RWPE1 (cell line): Measurements from ENCODE around the gene RHBDD3.
"Not testable (repeated sequence)": the region's sequence is repeated elsewhere in the genome, so short reads cannot be mapped to it uniquely, and the experiment has no call there.

Experiments used
- CTCF ChIA-PET: fragments of 350-600 bp; sonication (Branson Sonifier 250); formaldehyde crosslinking; extraction: SDS; loops from one replicate; lab custom pipeline; 2021; lab: Yijun Ruan, JAX
- POLR2A ChIA-PET: fragments of 400-600 bp; formaldehyde crosslinking; extraction: SDS; loops from one replicate; lab custom pipeline; 2020; ENCODE audit warnings: antibody characterized with exemption; ENCODE audit not compliant: low non-redundant PET; lab: Yijun Ruan, JAX
- DNase-seq: peaks from one replicate; pipeline ENCODE4 v3.0.0; 2012; ENCODE audit warnings: low spot score
- H3K27ac ChIP-seq: fragments of 450-650 bp; 2 replicates; pipeline ENCODE4 v1.5.1; 2017
- TF ChIP-seq, protein P1 (sequence below): fragments of 450-650 bp; conservative IDR thresholded peaks from 2 replicates; pipeline ENCODE4 v1.5.1; 2017; ENCODE audit warnings: low read depth, mild to moderate bottlenecking

The RHBDD3 gene

DNA sequence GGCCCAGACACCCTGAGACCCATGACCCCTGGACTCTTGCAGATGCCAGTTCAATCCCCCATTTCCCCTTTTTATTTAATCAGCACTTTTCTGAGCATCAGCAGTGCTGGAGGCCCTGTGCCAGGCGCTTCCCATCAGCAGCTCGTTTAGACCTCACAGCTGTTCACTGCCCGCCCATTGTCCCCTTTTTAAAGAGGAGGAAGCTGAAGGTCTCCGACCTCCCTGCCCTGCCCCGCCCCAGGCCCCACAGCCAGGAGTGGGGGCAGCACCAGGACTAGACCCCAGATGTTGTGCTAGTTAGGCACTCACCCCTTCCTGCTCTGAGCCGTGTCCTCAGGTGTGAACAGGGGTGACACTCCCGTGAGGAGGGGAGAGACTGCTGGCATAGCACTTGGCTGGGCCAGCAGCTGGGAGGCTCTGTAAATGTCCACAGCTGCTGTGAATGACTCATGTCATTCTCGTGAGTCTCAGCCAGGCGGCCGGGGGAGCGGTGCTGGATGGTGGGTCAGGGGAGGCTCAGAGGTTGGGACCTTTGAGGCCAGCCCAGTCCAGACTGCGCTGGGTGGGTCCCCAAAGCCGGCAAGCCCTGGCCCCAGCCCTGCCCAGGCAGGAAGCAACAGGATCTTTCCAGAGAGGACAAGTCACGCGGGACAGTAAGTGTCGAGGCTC, 42.2 kb downstream of the RHBDD3 start:
- H3K27ac ChIP-seq: no peak overlapping the region
- ChIA-PET POLR2A (no interaction called here), CTCF (no interaction called here)
- DNase-seq: no peak
- TF ChIP-seq, protein P1, sequence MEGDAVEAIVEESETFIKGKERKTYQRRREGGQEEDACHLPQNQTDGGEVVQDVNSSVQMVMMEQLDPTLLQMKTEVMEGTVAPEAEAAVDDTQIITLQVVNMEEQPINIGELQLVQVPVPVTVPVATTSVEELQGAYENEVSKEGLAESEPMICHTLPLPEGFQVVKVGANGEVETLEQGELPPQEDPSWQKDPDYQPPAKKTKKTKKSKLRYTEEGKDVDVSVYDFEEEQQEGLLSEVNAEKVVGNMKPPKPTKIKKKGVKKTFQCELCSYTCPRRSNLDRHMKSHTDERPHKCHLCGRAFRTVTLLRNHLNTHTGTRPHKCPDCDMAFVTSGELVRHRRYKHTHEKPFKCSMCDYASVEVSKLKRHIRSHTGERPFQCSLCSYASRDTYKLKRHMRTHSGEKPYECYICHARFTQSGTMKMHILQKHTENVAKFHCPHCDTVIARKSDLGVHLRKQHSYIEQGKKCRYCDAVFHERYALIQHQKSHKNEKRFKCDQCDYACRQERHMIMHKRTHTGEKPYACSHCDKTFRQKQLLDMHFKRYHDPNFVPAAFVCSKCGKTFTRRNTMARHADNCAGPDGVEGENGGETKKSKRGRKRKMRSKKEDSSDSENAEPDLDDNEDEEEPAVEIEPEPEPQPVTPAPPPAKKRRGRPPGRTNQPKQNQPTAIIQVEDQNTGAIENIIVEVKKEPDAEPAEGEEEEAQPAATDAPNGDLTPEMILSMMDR: no peak

DNA sequence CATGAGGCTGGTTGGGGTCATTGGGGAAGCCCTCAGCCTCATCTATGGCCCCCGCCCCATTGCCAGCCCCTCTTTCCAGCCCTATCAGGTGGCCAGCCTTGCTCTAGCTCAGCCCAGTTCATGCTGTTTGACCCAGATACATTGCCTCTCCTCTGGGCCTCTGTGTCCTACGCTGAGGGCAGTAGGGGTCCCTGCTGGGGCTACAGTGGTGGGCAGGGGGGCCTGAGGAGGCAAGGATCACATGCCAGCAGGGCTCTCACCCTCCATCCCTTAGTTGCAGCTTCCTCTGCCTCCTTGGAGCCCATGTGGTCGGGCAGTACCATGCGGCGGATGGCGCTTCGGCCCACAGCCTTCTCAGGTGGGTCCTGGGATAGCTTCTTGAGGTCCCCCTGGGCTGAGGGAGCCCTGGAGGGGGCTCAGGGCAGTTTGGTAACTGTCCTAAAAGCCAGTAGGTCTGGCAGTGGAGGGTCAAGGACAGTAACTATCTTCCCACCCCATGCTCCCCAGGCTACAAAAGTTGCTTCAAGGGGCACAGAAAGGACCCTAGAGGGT, 42.8 kb downstream of the RHBDD3 start:
- TF ChIP-seq, protein P1: no peak
- ChIA-PET CTCF (no interaction called here), POLR2A (no interaction called here)
- H3K27ac ChIP-seq: no peak overlapping the region
- DNase-seq: no peak

DNA sequence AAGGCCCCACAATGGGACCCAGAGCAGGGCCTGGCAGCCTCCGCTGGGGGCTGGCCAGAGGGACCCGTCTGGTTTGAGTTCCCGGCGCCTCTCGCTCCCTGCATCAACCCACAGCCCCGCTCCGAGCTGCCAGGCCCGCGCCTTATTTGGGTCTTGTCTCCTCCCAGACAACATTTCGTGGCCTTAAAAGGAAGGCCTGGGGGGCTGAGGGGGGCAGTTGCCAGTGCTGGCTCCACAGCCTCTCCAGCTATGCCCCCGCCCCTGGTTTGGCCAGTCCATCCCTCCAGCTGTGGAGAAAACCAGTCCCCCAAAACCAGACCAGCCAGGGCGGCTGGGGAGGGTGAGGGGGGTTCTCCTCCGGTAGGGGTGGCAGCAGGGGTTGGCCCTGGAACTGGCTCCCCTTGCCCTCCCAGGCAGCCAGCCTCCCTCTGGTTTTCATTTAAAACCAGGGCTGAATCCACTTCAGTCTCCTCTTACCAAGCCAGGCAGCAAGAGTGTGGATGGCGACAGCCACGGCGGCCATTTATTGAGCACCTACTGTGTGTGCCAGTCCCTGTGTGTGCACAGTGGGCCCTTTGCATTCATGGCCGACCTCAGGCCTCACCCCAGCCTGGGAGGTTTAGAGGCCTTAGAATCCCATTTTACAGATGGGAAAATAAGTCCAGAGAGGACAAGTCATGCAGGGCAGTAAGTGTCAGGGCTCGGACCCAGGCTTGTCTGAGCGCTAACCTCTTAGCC, 43.5 kb downstream of the RHBDD3 start:
- ChIA-PET CTCF (no interaction called here), POLR2A (no interaction called here)
- TF ChIP-seq, protein P1: no peak
- H3K27ac ChIP-seq: no peak overlapping the region
- no peak for DNase-seq

DNA sequence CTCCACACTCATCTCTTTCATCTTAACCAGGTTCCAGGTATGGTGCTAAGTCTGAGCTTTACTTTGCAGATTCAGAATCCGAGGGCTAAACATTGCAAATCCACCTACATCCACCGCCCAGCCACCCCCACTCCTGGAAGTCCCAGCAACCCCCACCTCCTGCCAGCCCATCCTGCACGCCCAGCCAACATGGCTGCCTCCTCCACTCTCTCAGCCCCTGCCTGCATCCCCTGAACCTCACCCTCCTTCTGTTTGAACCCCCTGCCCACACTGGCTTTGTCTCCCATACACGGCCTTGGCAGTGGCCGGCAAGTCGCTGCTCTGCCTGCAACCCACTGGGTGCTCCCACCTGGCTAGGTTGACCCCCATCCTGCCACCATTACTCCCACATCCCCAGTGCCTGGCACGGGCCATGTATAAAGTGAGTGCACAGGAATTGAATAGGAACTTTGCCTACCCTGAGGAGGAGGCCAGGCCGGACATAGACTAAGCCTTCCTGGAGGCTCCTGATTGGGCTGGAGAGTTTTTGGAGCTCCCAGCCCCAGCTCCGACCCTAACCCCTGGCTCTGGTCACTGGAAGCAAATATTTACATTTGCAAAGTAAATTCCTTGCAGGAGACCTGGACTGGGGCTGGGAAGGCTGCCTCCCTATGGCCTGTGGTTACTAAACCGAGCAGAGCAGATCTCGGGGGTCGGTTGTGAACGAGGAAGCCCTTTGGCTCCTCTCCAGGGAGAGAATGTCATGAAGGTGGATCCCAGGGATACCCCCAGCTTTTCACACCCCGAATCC, 47.7 kb downstream of the RHBDD3 start:
- TF ChIP-seq, protein P1: no peak
- H3K27ac ChIP-seq: no peak overlapping the region
- CTCF ChIA-PET: no interaction called here
- POLR2A ChIA-PET: no interaction called here
- DNase-seq: no peak

DNA sequence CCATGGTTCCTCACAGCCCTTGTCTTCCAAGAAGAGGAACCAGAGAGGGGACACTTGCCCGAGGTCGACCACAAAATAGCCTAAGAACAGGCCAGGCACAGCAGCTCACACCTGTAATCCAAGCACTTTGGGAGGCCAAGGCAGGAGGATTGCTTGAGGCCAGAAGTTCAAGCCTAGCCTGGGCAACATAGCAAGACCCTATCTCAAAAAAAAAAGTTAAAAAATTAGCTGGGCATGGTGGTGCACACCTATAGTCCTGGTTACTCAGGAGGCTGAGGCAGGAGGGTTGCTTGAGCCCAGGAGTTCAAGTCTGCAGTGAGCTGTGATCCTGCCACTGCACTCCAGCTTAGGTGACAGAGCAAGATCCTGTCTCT, 48.4 kb downstream of the RHBDD3 start:
- CTCF ChIA-PET: interaction anchor here (0.7 kb wide), 1 partner anchor 8 kb away, joined by 3 read pairs; no protein-coding TSS in a partner anchor
- H3K27ac ChIP-seq, DNase-seq, POLR2A ChIA-PET: not testable (repeated sequence)

DNA sequence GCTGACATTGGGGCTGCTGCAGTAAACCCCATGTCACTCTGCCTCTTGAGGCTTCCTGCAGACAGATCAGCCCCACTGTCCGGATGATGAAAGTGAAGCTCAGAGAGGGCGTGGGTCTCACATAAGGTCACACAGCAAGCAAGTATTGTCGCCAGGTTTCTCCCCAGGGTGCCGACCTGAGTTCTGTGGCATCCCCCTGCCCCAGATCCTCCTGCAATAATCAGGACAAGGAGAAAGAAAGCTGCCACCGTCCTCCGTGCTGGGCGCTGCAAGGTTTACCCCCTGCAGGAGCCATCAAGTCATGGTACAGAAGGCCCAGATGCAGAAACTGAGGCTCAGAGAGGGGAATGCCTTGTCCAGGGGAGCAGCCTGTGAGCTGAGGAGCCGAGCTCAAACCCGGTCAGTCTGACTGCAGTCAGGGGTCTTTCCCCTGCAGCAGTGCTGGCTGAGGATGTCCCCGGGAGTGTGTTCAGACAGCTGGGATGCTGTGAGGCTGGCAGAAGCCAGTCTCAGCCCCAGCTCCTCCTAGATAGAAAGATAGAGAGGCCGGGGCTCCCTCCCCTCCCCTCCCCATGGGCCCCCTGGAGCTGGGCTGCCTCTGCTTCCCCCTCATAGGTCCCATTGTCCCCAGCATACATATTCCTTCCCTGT, 48.9 kb downstream of the RHBDD3 start:
- POLR2A ChIA-PET: no interaction called here
- CTCF ChIA-PET: interaction anchor here (0.7 kb wide), 1 partner anchor 8 kb away, joined by 3 read pairs; no protein-coding TSS in a partner anchor
- TF ChIP-seq, protein P1: no peak
- DNase-seq: no peak
- H3K27ac ChIP-seq: no peak overlapping the region
